ENCODE results near the gene PTPRG. TPM values are rescaled to one million over a fixed set of nuclear protein-coding genes. Genes with fewer than 3 reads are reported as not detected.

PTPRG gene
- total RNA-seq, 1 experiment from 2014 or later = 11.7 TPM

- H3K36me3 ChIP-seq (ENCODE audit: insufficient read depth, low read length, poor library complexity, severe bottlenecking) = no peaks in the 10 kb centered on the region
- H3K4me3 ChIP-seq (ENCODE audit: low read depth, low read length, poor library complexity, severe bottlenecking) = no peak overlapping the region
- H3K27ac ChIP-seq (ENCODE audit: low read depth, low read length, poor library complexity, severe bottlenecking) = no peak overlapping the region
- BruUV-seq (replicated peaks) = no TSS peak
- DNase-seq (ENCODE audit: low spot score) = peak; percentile 2
- CTCF ChIA-PET = no interaction called here
- TF ChIP-seq EZH2 (IDR thresholded peaks at IDR 0.05; ENCODE audit: borderline replicate concordance, low read depth, low read length, poor library complexity, severe bottlenecking) (no peak), CTCF (conservative IDR thresholded peaks at IDR 0.05; ENCODE audit: low read depth, low read length) (no peak)
- no peaks in the 10 kb centered on the region for H3K27me3 ChIP-seq (replicated peaks; ENCODE audit: insufficient read depth, low read depth, low read length, poor library complexity)
- no peaks in the 10 kb centered on the region for H3K4me1 ChIP-seq (ENCODE audit: insufficient read depth, low read length, poor library complexity, severe bottlenecking)
- intact Hi-C loops (cut with micrococcal nuclease; ENCODE audit: unreplicated experiment) = no loop called here
- H3K9me3 ChIP-seq (ENCODE audit: low read depth, low read length, poor library complexity, severe bottlenecking) = no peaks in the 10 kb centered on the region
- POLR2A ChIA-PET (ENCODE audit: low non-redundant PET) = no interaction called here
These were observed 583.9 kb downstream of the PTPRG start for GRCh38 chr3:62145086-62145757.

GRCh38 chr3:62149539-62149938, 588.2 kb downstream of the PTPRG start:
- Histone ChIP-seq H3K27ac (ENCODE audit: low read depth, low read length, poor library complexity, severe bottlenecking) (no peak overlapping the region), H3K4me3 (ENCODE audit: low read depth, low read length, poor library complexity, severe bottlenecking) (no peak overlapping the region), H3K9me3 (ENCODE audit: low read depth, low read length, poor library complexity, severe bottlenecking) (no peaks in the 10 kb centered on the region), H3K27me3 (replicated peaks; ENCODE audit: insufficient read depth, low read depth, low read length, poor library complexity) (no peaks in the 10 kb centered on the region), H3K4me1 (ENCODE audit: insufficient read depth, low read length, poor library complexity, severe bottlenecking) (no peaks in the 10 kb centered on the region), H3K36me3 (ENCODE audit: insufficient read depth, low read length, poor library complexity, severe bottlenecking) (no peaks in the 10 kb centered on the region)
- no peak for DNase-seq (ENCODE audit: low spot score)
- POLR2A ChIA-PET (ENCODE audit: low non-redundant PET) = no interaction called here
- TF ChIP-seq CTCF (conservative IDR thresholded peaks at IDR 0.05; ENCODE audit: low read depth, low read length) = no peak
- no peak for TF ChIP-seq EZH2 (IDR thresholded peaks at IDR 0.05; ENCODE audit: borderline replicate concordance, low read depth, low read length, poor library complexity, severe bottlenecking)
- intact Hi-C loops (cut with micrococcal nuclease; ENCODE audit: unreplicated experiment) = no loop called here
- CTCF ChIA-PET = no interaction called here
- no TSS peak for BruUV-seq (replicated peaks)

- CTCF ChIA-PET = no interaction called here
- BruUV-seq (replicated peaks) = no TSS peak
- Histone ChIP-seq H3K4me1 (ENCODE audit: insufficient read depth, low read length, poor library complexity, severe bottlenecking) (no peaks in the 10 kb centered on the region), H3K27ac (ENCODE audit: low read depth, low read length, poor library complexity, severe bottlenecking) (no peak overlapping the region), H3K27me3 (replicated peaks; ENCODE audit: insufficient read depth, low read depth, low read length, poor library complexity) (no peaks in the 10 kb centered on the region), H3K9me3 (ENCODE audit: low read depth, low read length, poor library complexity, severe bottlenecking) (no peaks in the 10 kb centered on the region), H3K36me3 (ENCODE audit: insufficient read depth, low read length, poor library complexity, severe bottlenecking) (no peaks in the 10 kb centered on the region), H3K4me3 (ENCODE audit: low read depth, low read length, poor library complexity, severe bottlenecking) (no peak overlapping the region)
- POLR2A ChIA-PET (ENCODE audit: low non-redundant PET) = no interaction called here
- no peak for TF ChIP-seq CTCF (conservative IDR thresholded peaks at IDR 0.05; ENCODE audit: low read depth, low read length)
- TF ChIP-seq EZH2 (IDR thresholded peaks at IDR 0.05; ENCODE audit: borderline replicate concordance, low read depth, low read length, poor library complexity, severe bottlenecking) = no peak
- DNase-seq (ENCODE audit: low spot score) = no peak
- intact Hi-C loops (cut with micrococcal nuclease; ENCODE audit: unreplicated experiment) = no loop called here
These were observed 588.6 kb downstream of the PTPRG start for GRCh38 chr3:62149962-62150361.
